Measurements from ENCODE around the gene RAB31. TPM values are rescaled to one million over a fixed set of nuclear protein-coding genes. Genes with fewer than 3 reads are reported as not detected.

RAB31 gene
- total and polyA plus RNA-seq, 5 donors, result 9.1 to 42.3 (median 24.3) TPM

GRCh38 chr18:9739516-9739915, 31.4 kb downstream of the RAB31 start:
- Histone ChIP-seq H3K27me3 (ENCODE audit: control insufficient read depth, insufficient read depth) (no peaks in the 10 kb centered on the region), H3K4me3 (ENCODE audit: low read length) (no peak overlapping the region), H3K4me1 (ENCODE audit: control insufficient read depth, insufficient read depth, low read length) (peaks cover 8% of the 10 kb centered on the region), H3K27ac (ENCODE audit: low read length) (no peak overlapping the region), H3K9me3 (ENCODE audit: control insufficient read depth, low read length) (no peaks in the 10 kb centered on the region)
- intact Hi-C loops (cut with DNase I), result no loop called here
- ATAC-seq (no peak), DNase-seq (no peak)
- 76% methylated on average over 1 of the region's 1 CpG for WGBS

DNA sequence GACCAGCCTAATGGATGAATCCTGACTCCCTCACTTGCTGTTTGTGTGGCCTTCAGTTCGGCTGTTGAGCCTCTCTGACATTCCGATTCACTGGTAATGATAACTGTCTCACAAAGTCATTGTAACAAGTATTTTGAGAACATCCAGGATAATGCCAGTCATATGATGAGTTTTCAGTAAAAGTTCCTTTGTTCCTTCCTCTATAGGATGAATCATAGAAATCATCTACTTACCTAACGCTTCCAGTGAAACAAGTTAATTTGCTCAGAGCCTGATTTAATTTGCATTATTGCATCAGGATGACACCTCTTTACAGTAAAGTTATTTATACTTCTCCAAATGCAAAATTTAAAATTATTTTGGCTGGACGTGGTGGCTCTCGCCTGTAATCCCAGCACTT, 32.0 kb downstream of the RAB31 start:
- ATAC-seq (no peak), DNase-seq (no peak)
- Histone ChIP-seq H3K27me3 (ENCODE audit: control insufficient read depth, insufficient read depth) (no peaks in the 10 kb centered on the region), H3K4me1 (ENCODE audit: control insufficient read depth, insufficient read depth, low read length) (peaks cover 8% of the 10 kb centered on the region), H3K4me3 (ENCODE audit: low read length) (no peak overlapping the region), H3K9me3 (ENCODE audit: control insufficient read depth, low read length) (no peaks in the 10 kb centered on the region), H3K27ac (ENCODE audit: low read length) (no peak overlapping the region)
- intact Hi-C loops (cut with DNase I), result no loop called here
- WGBS, result 89% methylated on average over 5 of the region's 5 CpGs

DNA sequence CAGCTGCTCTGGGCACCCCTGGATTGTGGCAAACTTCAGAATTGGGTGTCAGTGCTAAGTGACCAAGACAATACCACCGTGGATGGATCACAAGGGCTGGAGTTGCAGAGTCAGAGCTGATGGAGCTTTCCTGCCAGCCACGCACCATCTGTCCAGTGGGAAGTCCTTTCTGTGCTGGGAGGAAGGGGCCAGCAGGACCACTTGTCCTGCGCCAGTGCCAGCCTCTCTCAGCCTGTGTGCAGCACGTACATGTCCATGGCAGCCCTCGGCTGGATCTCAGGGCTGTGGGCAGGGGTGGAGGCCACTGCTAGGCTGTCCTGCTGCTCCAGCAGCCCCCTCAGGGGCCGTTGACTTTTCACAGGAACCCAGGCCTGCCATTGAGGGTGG, 33.3 kb downstream of the RAB31 start:
- H3K4me3 ChIP-seq (ENCODE audit: low read length), result no peak overlapping the region
- no peak overlapping the region for H3K27ac ChIP-seq (ENCODE audit: low read length)
- no peaks in the 10 kb centered on the region for H3K27me3 ChIP-seq (ENCODE audit: control insufficient read depth, insufficient read depth)
- peaks cover 8% of the 10 kb centered on the region for H3K4me1 ChIP-seq (ENCODE audit: control insufficient read depth, insufficient read depth, low read length)
- peak; percentile 9 to 12 for ATAC-seq
- DNase-seq, result no peak
- intact Hi-C loops (cut with DNase I), result no loop called here
- H3K9me3 ChIP-seq (ENCODE audit: control insufficient read depth, low read length), result no peaks in the 10 kb centered on the region
- WGBS, result 81% methylated on average over 6 of the region's 6 CpGs

DNA sequence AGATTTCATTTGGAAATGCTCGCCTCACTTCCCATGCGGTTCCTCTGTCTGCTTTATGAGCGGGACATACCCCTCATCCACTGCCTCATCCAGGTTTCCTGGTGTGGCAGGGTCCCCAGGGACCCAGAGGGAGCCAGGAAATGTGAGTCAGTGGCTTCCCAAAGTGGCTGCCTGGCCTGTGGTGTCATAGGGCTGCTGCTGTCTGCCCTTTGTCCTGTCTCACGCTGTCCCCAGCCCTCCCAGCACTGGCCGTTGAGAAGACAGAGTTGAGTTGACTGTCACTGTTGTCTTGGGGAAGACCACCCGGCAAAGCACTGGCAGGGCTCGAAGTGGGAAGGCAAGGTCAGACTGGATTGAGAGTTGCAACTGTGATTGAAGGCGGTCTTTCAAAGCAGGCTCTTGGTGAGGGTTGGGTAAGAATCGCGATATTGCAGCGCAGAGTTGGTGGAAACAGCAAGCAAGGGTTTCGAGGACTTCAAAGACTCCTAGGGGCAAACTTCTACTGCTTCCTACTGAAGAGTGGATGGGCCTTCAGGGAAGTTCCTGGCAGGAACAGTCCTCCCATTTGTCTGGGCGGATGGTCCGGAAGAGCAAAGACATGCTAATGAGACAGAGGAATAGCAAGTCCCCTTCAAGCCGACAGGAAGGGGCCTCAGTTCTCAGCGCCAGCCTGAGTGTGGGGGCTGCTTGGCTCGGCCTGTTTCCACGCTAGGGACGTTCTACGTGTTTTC, 33.9 kb downstream of the RAB31 start:
- Histone ChIP-seq H3K4me3 (ENCODE audit: low read length) (peak overlapping the region; percentile 27), H3K27ac (ENCODE audit: low read length) (no peak overlapping the region), H3K27me3 (ENCODE audit: control insufficient read depth, insufficient read depth) (no peaks in the 10 kb centered on the region), H3K9me3 (ENCODE audit: control insufficient read depth, low read length) (no peaks in the 10 kb centered on the region), H3K4me1 (ENCODE audit: control insufficient read depth, insufficient read depth, low read length) (peaks cover 8% of the 10 kb centered on the region)
- peak in 2 of 3 donors; percentile 57 to 65 for DNase-seq
- peak; percentile 54 to 79 for ATAC-seq
- 52% methylated on average over 20 of the region's 20 CpGs for WGBS
- intact Hi-C loops (cut with DNase I), result no loop called here

- Histone ChIP-seq H3K4me3 (ENCODE audit: low read length) (peak overlapping the region; percentile 27), H3K27ac (ENCODE audit: low read length) (no peak overlapping the region), H3K9me3 (ENCODE audit: control insufficient read depth, low read length) (no peaks in the 10 kb centered on the region), H3K4me1 (ENCODE audit: control insufficient read depth, insufficient read depth, low read length) (peaks cover 8% of the 10 kb centered on the region), H3K27me3 (ENCODE audit: control insufficient read depth, insufficient read depth) (no peaks in the 10 kb centered on the region)
- 32% methylated on average over 8 of the region's 8 CpGs for WGBS
- peak in 1 of 3 donors; percentile 55 for DNase-seq
- intact Hi-C loops (cut with DNase I), result no loop called here
- peak; percentile 63 to 82 for ATAC-seq
Observed at GRCh38 chr18:9742524-9743131, 34.5 kb downstream of the RAB31 start.

- peak in 1 of 3 donors; percentile 46 for DNase-seq
- ATAC-seq, result peak; percentile 38 to 68
- H3K27ac ChIP-seq (ENCODE audit: low read length), result no peak overlapping the region
- H3K4me3 ChIP-seq (ENCODE audit: low read length), result peak overlapping the region; percentile 27
- no peaks in the 10 kb centered on the region for H3K27me3 ChIP-seq (ENCODE audit: control insufficient read depth, insufficient read depth)
- H3K4me1 ChIP-seq (ENCODE audit: control insufficient read depth, insufficient read depth, low read length), result peaks cover 8% of the 10 kb centered on the region
- WGBS, result 79% methylated on average over 11 of the region's 11 CpGs
- intact Hi-C loops (cut with DNase I), result no loop called here
- no peaks in the 10 kb centered on the region for H3K9me3 ChIP-seq (ENCODE audit: control insufficient read depth, low read length)
Observed at GRCh38 chr18:9743200-9744016, 35.3 kb downstream of the RAB31 start.

GRCh38 chr18:9746958-9747357, 38.9 kb downstream of the RAB31 start:
- H3K27me3 ChIP-seq (ENCODE audit: control insufficient read depth, insufficient read depth), result no peaks in the 10 kb centered on the region
- H3K4me3 ChIP-seq (ENCODE audit: low read length), result no peak overlapping the region
- DNase-seq, result no peak
- H3K4me1 ChIP-seq (ENCODE audit: control insufficient read depth, insufficient read depth, low read length), result peaks cover 3% of the 10 kb centered on the region
- 94% methylated on average over 1 of the region's 1 CpG for WGBS
- intact Hi-C loops (cut with DNase I), result no loop called here
- H3K9me3 ChIP-seq (ENCODE audit: control insufficient read depth, low read length), result no peaks in the 10 kb centered on the region
- H3K27ac ChIP-seq (ENCODE audit: low read length), result no peak overlapping the region
- no peak for ATAC-seq

GRCh38 chr18:9749611-9750010, 41.5 kb downstream of the RAB31 start:
- WGBS, result 89% methylated on average over 4 of the region's 4 CpGs
- ATAC-seq, result no peak
- no peak for DNase-seq
- no peaks in the 10 kb centered on the region for H3K4me1 ChIP-seq (ENCODE audit: control insufficient read depth, insufficient read depth, low read length)
- no peaks in the 10 kb centered on the region for H3K9me3 ChIP-seq (ENCODE audit: control insufficient read depth, low read length)
- H3K27ac ChIP-seq (ENCODE audit: low read length), result no peak overlapping the region
- H3K4me3 ChIP-seq (ENCODE audit: low read length), result no peak overlapping the region
- intact Hi-C loops (cut with DNase I), result no loop called here
- H3K27me3 ChIP-seq (ENCODE audit: control insufficient read depth, insufficient read depth), result no peaks in the 10 kb centered on the region

DNA sequence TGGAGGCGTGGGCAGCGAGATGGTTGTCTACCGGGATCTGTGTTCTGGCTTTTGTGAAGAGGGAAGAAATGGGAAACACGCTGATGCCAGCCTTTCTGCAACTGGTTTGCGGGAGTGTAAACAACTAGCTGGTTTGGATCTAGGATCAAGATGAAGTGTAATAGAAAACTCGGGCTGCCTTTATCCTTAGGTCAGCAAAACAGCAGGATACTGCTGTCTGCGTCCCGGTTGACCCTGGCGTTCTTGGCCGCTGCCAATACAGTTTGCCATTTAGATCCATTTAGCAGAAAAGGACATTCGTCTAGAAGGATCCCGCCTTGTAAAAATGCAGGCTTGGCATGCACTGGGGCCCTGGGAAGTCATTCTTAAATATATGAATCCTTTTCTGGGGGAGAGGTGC, 42.0 kb downstream of the RAB31 start:
- Histone ChIP-seq H3K27me3 (ENCODE audit: control insufficient read depth, insufficient read depth) (no peaks in the 10 kb centered on the region), H3K9me3 (ENCODE audit: control insufficient read depth, low read length) (no peaks in the 10 kb centered on the region), H3K4me1 (ENCODE audit: control insufficient read depth, insufficient read depth, low read length) (no peaks in the 10 kb centered on the region), H3K4me3 (ENCODE audit: low read length) (no peak overlapping the region), H3K27ac (ENCODE audit: low read length) (no peak overlapping the region)
- DNase-seq (no peak), ATAC-seq (no peak)
- intact Hi-C loops (cut with DNase I), result no loop called here
- 82% methylated on average over 12 of the region's 12 CpGs for WGBS

DNA sequence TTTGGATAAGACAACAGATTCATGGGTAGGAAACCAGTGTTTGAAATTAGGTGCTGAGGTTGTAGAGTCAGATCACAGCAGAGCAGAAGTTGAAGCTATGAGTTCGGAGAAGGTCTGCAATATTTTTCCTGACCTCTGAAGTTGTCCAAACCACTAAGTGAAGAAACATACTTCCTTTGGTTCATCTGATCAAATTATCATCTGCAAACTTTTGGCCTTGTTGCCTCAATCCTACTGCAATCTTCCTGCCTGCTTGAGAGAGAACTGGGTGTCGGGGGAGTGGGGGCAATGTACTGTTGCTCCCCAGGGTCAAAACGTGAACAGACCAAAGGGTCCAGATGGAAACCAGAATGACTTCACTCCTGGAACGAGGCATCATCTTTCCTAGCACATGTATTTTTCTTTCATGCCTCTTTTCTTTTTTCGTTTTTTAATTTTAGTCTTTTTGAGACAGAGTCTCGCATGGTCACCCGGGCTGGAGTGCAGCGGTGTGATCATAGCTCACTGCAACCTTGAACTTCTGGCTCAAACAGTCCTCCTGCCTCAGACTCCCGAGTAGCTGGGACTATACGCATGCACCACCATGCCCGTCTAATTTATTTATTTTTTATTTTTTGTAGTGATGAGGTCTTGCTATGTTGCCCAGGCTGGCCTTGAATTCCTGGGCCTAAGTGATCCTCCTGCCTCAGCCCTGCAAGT, 42.7 kb downstream of the RAB31 start:
- 84% methylated on average over 11 of the region's 11 CpGs for WGBS
- no peaks in the 10 kb centered on the region for H3K27me3 ChIP-seq (ENCODE audit: control insufficient read depth, insufficient read depth)
- no peaks in the 10 kb centered on the region for H3K9me3 ChIP-seq (ENCODE audit: control insufficient read depth, low read length)
- H3K27ac ChIP-seq (ENCODE audit: low read length), result no peak overlapping the region
- ATAC-seq (peak in 1 of 2 donors; percentile 44), DNase-seq (no peak)
- intact Hi-C loops (cut with DNase I), result no loop called here
- no peak overlapping the region for H3K4me3 ChIP-seq (ENCODE audit: low read length)
- no peaks in the 10 kb centered on the region for H3K4me1 ChIP-seq (ENCODE audit: control insufficient read depth, insufficient read depth, low read length)

Data from right cardiac atrium (tissue), 5 donors.